Liver (tissue), 3 donors: Measurements from ENCODE around the gene AJAP1.

Experiments
- FOXA1 ChIP-seq: IDR thresholded peaks from 2 replicates; pipeline ENCODE4 v1.6.1; 2016; ENCODE audit warnings: antibody characterized with exemption
- RAD21 ChIP-seq, 2 donors: IDR thresholded peaks; 2 replicates each; pipeline ENCODE4 v1.6.1; 2016; ENCODE audit warnings: antibody characterized with exemption in 2 of 2, mild to moderate bottlenecking in 2 of 2
- TF ChIP-seq, protein P1 (sequence below): fragments of 150-350 bp; IDR thresholded peaks from 2 replicates; pipeline ENCODE4 v1.5.1; 2017; ENCODE audit warnings: improper control_type of control experiment, low read depth, low read length; ENCODE audit not compliant: missing input control
- TF ChIP-seq, protein P2 (sequence below): IDR thresholded peaks from 2 replicates; pipeline ENCODE4 v1.6.1; 2016; ENCODE audit warnings: antibody characterized with exemption
- donor health status: healthy.
- donor health status: healthy.

DNA sequence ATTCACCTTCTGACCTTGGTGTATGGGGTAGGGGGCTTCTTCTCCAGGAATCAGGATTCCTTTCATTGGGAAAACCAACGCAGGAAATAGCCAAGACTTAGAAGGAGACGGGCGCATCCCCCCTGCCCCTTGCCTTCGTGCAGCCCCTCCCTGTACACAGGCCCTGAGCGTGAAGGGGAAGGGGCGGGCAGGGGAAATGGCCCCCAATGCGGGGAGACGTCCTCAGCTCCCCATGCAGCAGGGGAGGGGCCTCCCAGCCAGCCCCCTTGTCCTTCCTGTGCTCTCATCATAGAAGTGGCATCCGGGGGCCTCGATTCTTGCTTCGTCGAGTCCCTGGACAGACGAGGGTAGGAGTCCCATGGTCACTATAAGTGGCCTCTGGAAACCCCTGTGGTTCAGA, 116.9 kb downstream of the AJAP1 start:
- no peak for TF ChIP-seq FOXA1
- TF ChIP-seq, protein P1, sequence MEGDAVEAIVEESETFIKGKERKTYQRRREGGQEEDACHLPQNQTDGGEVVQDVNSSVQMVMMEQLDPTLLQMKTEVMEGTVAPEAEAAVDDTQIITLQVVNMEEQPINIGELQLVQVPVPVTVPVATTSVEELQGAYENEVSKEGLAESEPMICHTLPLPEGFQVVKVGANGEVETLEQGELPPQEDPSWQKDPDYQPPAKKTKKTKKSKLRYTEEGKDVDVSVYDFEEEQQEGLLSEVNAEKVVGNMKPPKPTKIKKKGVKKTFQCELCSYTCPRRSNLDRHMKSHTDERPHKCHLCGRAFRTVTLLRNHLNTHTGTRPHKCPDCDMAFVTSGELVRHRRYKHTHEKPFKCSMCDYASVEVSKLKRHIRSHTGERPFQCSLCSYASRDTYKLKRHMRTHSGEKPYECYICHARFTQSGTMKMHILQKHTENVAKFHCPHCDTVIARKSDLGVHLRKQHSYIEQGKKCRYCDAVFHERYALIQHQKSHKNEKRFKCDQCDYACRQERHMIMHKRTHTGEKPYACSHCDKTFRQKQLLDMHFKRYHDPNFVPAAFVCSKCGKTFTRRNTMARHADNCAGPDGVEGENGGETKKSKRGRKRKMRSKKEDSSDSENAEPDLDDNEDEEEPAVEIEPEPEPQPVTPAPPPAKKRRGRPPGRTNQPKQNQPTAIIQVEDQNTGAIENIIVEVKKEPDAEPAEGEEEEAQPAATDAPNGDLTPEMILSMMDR, result no peak
- no peak for TF ChIP-seq RAD21 (IDR thresholded peaks at IDR 0.05)
- TF ChIP-seq, protein P2, sequence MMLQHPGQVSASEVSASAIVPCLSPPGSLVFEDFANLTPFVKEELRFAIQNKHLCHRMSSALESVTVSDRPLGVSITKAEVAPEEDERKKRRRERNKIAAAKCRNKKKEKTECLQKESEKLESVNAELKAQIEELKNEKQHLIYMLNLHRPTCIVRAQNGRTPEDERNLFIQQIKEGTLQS, result no peak
